Mesodermal cell (in vitro differentiated cells): ENCODE data around the gene SCN2A. TPM values are rescaled to one million over a fixed set of nuclear protein-coding genes. Genes with fewer than 3 reads are reported as not detected.

ENCODE experiments used
- H3K27ac ChIP-seq: 2 replicates; pipeline ENCODE4 v1.7.0; 2013; ENCODE audit warnings: mild to moderate bottlenecking, low read depth, low read length, moderate library complexity; ENCODE audit not compliant: severe bottlenecking
- H3K36me3 ChIP-seq: 2 replicates; pipeline ENCODE4 v1.7.1; 2013; ENCODE audit warnings: mild to moderate bottlenecking, low read length, moderate library complexity; ENCODE audit not compliant: control insufficient read depth, insufficient read depth
- H3K4me1 ChIP-seq: one replicate; pipeline ENCODE4 v1.7.1; 2013; ENCODE audit warnings: mild to moderate bottlenecking, low read length; ENCODE audit not compliant: insufficient read depth, control insufficient read depth, poor library complexity, severe bottlenecking
- H3K4me3 ChIP-seq: 2 replicates; pipeline ENCODE4 v1.7.0; 2013; ENCODE audit warnings: low read length, control low read depth, mild to moderate bottlenecking; ENCODE audit not compliant: insufficient read depth, poor library complexity, severe bottlenecking; ENCODE audit errors: extremely low read depth
- H3K9me3 ChIP-seq: 2 replicates; pipeline ENCODE4 v1.7.1; 2013; ENCODE audit warnings: mild to moderate bottlenecking, low read length, moderate library complexity; ENCODE audit not compliant: control insufficient read depth
- WGBS, 2 experiments: methylation state at CpG; one replicate each; pipeline ENCODE4 v1.1.5; 2013; ENCODE audit warnings: missing lambda C conversion rate in 2 of 2; ENCODE audit not compliant: insufficient coverage in 2 of 2; 5-methylcytosine and 5-hydroxymethylcytosine counted together
- polyA plus RNA-seq, 2 experiments: library from polyadenylated mRNA; stranded (reverse); fragments of 50-300 nt; gene quantifications; one replicate each; pipeline ENCODE4 v1.2.3, GENCODE V29; 2013

SCN2A gene
- 0.22 TPM for polyA plus RNA-seq (2013, experiment 1 of 2)
- polyA plus RNA-seq (2013, experiment 2 of 2) = 0.15 TPM

GRCh38 chr2:165239230-165239629, at the start of gene SCN2A:
TSS of gene SCN2A (plus strand) at chr2:165239414. CDS start at chr2:165295824, 56,410 bp downstream.
- WGBS, 2 experiments = 0 to 40% methylated on average over 1 of the region's 3 CpGs
- no peaks in the 10 kb centered on the region for H3K4me1 ChIP-seq
- no peaks in the 10 kb centered on the region for H3K9me3 ChIP-seq
- no peak within 1 kb of the TSS for H3K27ac ChIP-seq
- no peaks in the 10 kb centered on the region for H3K36me3 ChIP-seq
- no peak within 1 kb of the TSS for H3K4me3 ChIP-seq

- Histone ChIP-seq H3K36me3 (no peaks in the 10 kb centered on the region), H3K4me3 (no peak overlapping the region), H3K27ac (no peak overlapping the region), H3K4me1 (no peaks in the 10 kb centered on the region), H3K9me3 (no peaks in the 10 kb centered on the region)
- WGBS, 2 experiments = 100% methylated on average over 1 of the region's 2 CpGs; no CpG with 5 or more reads in 1 of the 2 experiments
Observed at GRCh38 chr2:165191096-165191728, 48.0 kb upstream of the SCN2A start.

GRCh38 chr2:165192729-165193128, 46.5 kb upstream of the SCN2A start:
- Histone ChIP-seq H3K27ac (no peak overlapping the region), H3K9me3 (no peaks in the 10 kb centered on the region), H3K4me1 (no peaks in the 10 kb centered on the region), H3K4me3 (no peak overlapping the region), H3K36me3 (no peaks in the 10 kb centered on the region)
- no CpG with 5 or more reads among the region's 2 CpGs for WGBS, 2 experiments

- Histone ChIP-seq H3K36me3 (no peaks in the 10 kb centered on the region), H3K4me1 (no peaks in the 10 kb centered on the region), H3K4me3 (no peak overlapping the region), H3K27ac (no peak overlapping the region), H3K9me3 (no peaks in the 10 kb centered on the region)
- 94% methylated on average over 2 of the region's 4 CpGs for WGBS, 2 experiments
Observed at GRCh38 chr2:165193178-165193777, 45.9 kb upstream of the SCN2A start.

GRCh38 chr2:165196411-165196810, 42.8 kb upstream of the SCN2A start:
- 60% methylated on average over 1 of the region's 4 CpGs; no CpG with 5 or more reads in 1 of the 2 experiments for WGBS, 2 experiments
- Histone ChIP-seq H3K4me3 (no peak overlapping the region), H3K36me3 (no peaks in the 10 kb centered on the region), H3K9me3 (no peaks in the 10 kb centered on the region), H3K4me1 (no peaks in the 10 kb centered on the region), H3K27ac (no peak overlapping the region)

- no peak overlapping the region for H3K27ac ChIP-seq
Observed at GRCh38 chr2:165197346-165197745, 41.9 kb upstream of the SCN2A start.

GRCh38 chr2:165198181-165198580, 41.0 kb upstream of the SCN2A start:
- no peaks in the 10 kb centered on the region for H3K4me1 ChIP-seq
- no peaks in the 10 kb centered on the region for H3K9me3 ChIP-seq
- H3K27ac ChIP-seq = no peak overlapping the region
- no CpG with 5 or more reads among the region's 2 CpGs for WGBS, 2 experiments
- no peaks in the 10 kb centered on the region for H3K36me3 ChIP-seq
- H3K4me3 ChIP-seq = no peak overlapping the region

More at GRCh38 chr2:165197346-165197745, 41.9 kb upstream of the SCN2A start:
- no peaks in the 10 kb centered on the region for H3K9me3 ChIP-seq
- 83 to 100% methylated on average over 1 of the region's 1 CpG for WGBS, 2 experiments
- H3K4me3 ChIP-seq = no peak overlapping the region
- no peaks in the 10 kb centered on the region for H3K36me3 ChIP-seq
- no peaks in the 10 kb centered on the region for H3K4me1 ChIP-seq

GRCh38 chr2:165202239-165202638, 37.0 kb upstream of the SCN2A start:
- Histone ChIP-seq H3K4me3 (no peak overlapping the region), H3K4me1 (no peaks in the 10 kb centered on the region), H3K9me3 (no peaks in the 10 kb centered on the region), H3K36me3 (no peaks in the 10 kb centered on the region), H3K27ac (no peak overlapping the region)
- no CpG with 5 or more reads among the region's 1 CpG for WGBS, 2 experiments

GRCh38 chr2:165203689-165204559, 35.3 kb upstream of the SCN2A start, which contains the start of gene SCN3A:
TSS of gene SCN3A (minus strand) at chr2:165204050. CDS start at chr2:165176394, 27,656 bp downstream.
- WGBS, 2 experiments = no CpG with 5 or more reads among the region's 8 CpGs

GRCh38 chr2:165205865-165206264, 33.3 kb upstream of the SCN2A start:
- no peaks in the 10 kb centered on the region for H3K4me1 ChIP-seq
- no peak overlapping the region for H3K4me3 ChIP-seq
- H3K9me3 ChIP-seq = no peaks in the 10 kb centered on the region
- 100% methylated on average over 1 of the region's 2 CpGs for WGBS, 2 experiments
- no peak overlapping the region for H3K27ac ChIP-seq
- H3K36me3 ChIP-seq = no peaks in the 10 kb centered on the region

More at GRCh38 chr2:165203689-165204559, 35.3 kb upstream of the SCN2A start, which contains the start of gene SCN3A:
- Histone ChIP-seq H3K36me3 (no peaks in the 10 kb centered on the region), H3K27ac (no peak within 1 kb of the TSS), H3K9me3 (no peaks in the 10 kb centered on the region), H3K4me3 (no peak within 1 kb of the TSS), H3K4me1 (no peaks in the 10 kb centered on the region)
